Thoracic aorta (tissue), 2 donors: ENCODE results near the gene CCDC157. TPM values are rescaled to one million over a fixed set of nuclear protein-coding genes. Genes with fewer than 3 reads are reported as not detected.

Source experiments
- ATAC-seq: fragments of 150-250 bp; one replicate; pipeline ENCODE4 v1.8.0; 2017; ENCODE audit warnings: low read depth; ENCODE audit not compliant: insufficient number of reproducible peaks, low FRiP score
- DNase-seq: peaks from one replicate; pipeline ENCODE4 v3.0.0-alpha.2; 2020; ENCODE audit warnings: low spot score
- H3K27ac ChIP-seq, 2 donors: fragments of 200-600 bp; sonication (generic); 1 replicate in 1 of 2; 2 replicates in 1 of 2; pipeline ENCODE4 v1.5.1; 2016; ENCODE audit warnings: mild to moderate bottlenecking in 2 of 2, moderate library complexity in 2 of 2
- H3K27me3 ChIP-seq: fragments of 200-600 bp; sonication (generic); replicated peaks from 2 replicates; pipeline ENCODE4 v1.6.0; 2016; ENCODE audit warnings: mild to moderate bottlenecking; ENCODE audit not compliant: insufficient read depth
- H3K36me3 ChIP-seq: fragments of 200-600 bp; sonication (generic); one replicate; pipeline ENCODE4 v1.5.1; 2016
- H3K4me1 ChIP-seq, 2 donors: fragments of 200-600 bp; sonication (generic); 1 replicate in 1 of 2; 2 replicates in 1 of 2; pipeline versions ENCODE4 v1.5.1 to v1.6.0; 2016; ENCODE audit warnings: low read depth in 2 of 2, mild to moderate bottlenecking in 1 of 2; ENCODE audit not compliant: control insufficient read depth in 1 of 2
- H3K4me3 ChIP-seq: fragments of 200-600 bp; sonication (generic); 2 replicates; pipeline ENCODE4 v1.5.1; 2016; ENCODE audit warnings: mild to moderate bottlenecking
- H3K9me3 ChIP-seq: fragments of 200-600 bp; sonication (generic); 2 replicates; pipeline ENCODE4 v1.5.1; 2016
- CTCF ChIP-seq: fragments of 200-600 bp; sonication (generic); IDR thresholded peaks from one replicate; pipeline ENCODE4 v1.5.1; 2019; ENCODE audit warnings: antibody characterized with exemption
- total RNA-seq, 2 donors: library from RNA; depleted of rRNA; stranded (reverse); fragments of >200 nt; gene quantifications; one replicate each; pipeline versions ENCODE4 v1.1.0 to v1.2.3, GENCODE V29; 2016

CCDC157 gene
- total RNA-seq, 2 donors from 2014 or later = 0.27 to 2.9 TPM

DNA sequence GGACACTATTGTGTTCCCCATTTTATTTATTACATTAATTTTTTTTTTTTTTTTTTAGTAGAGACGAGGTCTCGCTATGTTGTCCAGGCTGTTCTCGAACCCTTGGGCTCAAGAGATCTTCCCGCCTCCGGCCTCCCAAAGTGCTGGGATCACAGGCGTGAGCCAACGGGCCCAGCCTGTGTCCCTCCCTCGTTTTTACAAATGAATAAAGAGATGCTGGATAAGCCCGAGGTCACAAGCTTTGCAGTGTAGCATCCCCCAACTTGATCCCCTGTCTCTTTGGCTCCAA, 68.5 kb downstream of the CCDC157 start:
- no peak for TF ChIP-seq CTCF
- H3K27ac ChIP-seq = peak overlapping the region in 1 of 2 donors; percentile 62
- peak overlapping the region; percentile 83 for H3K4me3 ChIP-seq
- no peaks in the 10 kb centered on the region for H3K27me3 ChIP-seq
- H3K9me3 ChIP-seq = no peaks in the 10 kb centered on the region
- H3K36me3 ChIP-seq = no peaks in the 10 kb centered on the region
- peaks cover 19 to 49% of the 10 kb centered on the region in 2 donors for H3K4me1 ChIP-seq
- no peak for DNase-seq
- ATAC-seq = no peak

DNA sequence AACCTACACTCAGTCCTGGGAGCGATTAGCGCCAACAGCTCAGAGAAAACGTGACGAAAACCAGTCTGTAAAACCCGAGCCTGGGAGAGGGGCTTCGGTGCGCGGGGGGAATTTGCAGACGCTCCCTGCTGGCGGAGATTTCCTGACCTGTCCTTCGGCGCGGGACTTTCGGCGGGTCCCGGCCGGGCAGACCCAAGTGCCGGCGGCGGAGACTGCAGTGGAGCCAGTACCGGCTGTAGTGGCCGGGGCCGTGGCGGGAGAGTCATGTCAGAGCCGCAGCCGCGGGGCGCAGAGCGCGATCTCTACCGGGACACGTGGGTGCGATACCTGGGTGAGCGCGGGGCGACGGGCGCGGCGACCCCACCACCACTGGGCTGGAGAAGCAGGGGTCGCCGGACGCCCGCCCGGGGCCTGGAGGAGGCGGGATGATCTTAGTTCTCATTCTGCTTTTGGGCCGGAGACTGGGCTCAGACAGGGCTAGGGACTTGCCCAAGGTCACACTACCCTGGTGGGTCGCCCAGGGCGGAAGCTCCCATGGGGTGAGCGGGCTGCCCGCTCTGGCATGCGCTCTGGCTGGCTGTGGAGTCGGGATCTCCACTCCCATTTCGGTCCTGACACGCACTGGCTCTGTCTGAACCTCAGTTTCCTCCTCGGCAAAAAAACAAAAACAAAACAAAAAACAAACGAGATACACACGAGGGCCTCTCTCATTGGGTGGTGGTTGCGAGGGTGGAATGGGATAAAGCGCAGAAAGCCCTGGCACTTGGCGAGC, 69.0 kb downstream of the CCDC157 start, which contains the start of gene MTFP1:
Gene MTFP1, plus strand, starts transcription at position 153 of the 772 bp plus-strand sequence. Its CDS starts 112 bp downstream, at position 265.
- H3K4me1 ChIP-seq = peaks cover 18 to 45% of the 10 kb centered on the region in 2 donors
- no peaks in the 10 kb centered on the region for H3K36me3 ChIP-seq
- H3K9me3 ChIP-seq = no peaks in the 10 kb centered on the region
- H3K27ac ChIP-seq = peak within 1 kb of the TSS in 1 of 2 donors; percentile 98
- no peaks in the 10 kb centered on the region for H3K27me3 ChIP-seq
- DNase-seq (no peak), ATAC-seq (no peak)
- H3K4me3 ChIP-seq = peak within 1 kb of the TSS; percentile 83
- no peak for TF ChIP-seq CTCF

Other genes starting within 250 kb of the CCDC157 start
- gene LIF, start 110.2 kb upstream of the CCDC157 start, total RNA-seq = 10 to 100 TPM in 1 of 2 donors, 1 to 10 TPM in 1; 1.4 to 11.3 TPM
- 10 to 100 TPM in 1 of 2 donors, 1 to 10 TPM in 1; 3.5 to 27.1 TPM for gene OSM, start 90.2 kb upstream of the CCDC157 start, total RNA-seq
- 10 to 100 TPM in 1 of 2 donors, 1 to 10 TPM in 1; 7.5 to 22.6 TPM for gene CASTOR1, start 67.5 kb upstream of the CCDC157 start, total RNA-seq
- gene TBC1D10A, start 30.1 kb upstream of the CCDC157 start, total RNA-seq = 10 to 100 TPM; 31.5 to 54.2 TPM
- gene SF3A1, start 113 bp upstream of the CCDC157 start, total RNA-seq = 10 to 100 TPM; 56.7 to 77.0 TPM
- gene RNF215, start 30.4 kb downstream of the CCDC157 start, total RNA-seq = 10 to 100 TPM; 11.4 to 11.6 TPM
- 10 to 100 TPM in 1 of 2 donors, 1 to 10 TPM in 1; 6.4 to 18.3 TPM for gene SEC14L2, start 40.0 kb downstream of the CCDC157 start, total RNA-seq
- gene MTFP1, start 68.8 kb downstream of the CCDC157 start, total RNA-seq = 1 to 10 TPM; 1.9 to 6.4 TPM
- not detected for gene SEC14L3, start 115.0 kb downstream of the CCDC157 start, total RNA-seq
- not detected for gene SEC14L4, start 148.7 kb downstream of the CCDC157 start, total RNA-seq
- under 1 TPM; 0.27 to 0.56 TPM for gene SEC14L6, start 189.7 kb downstream of the CCDC157 start, total RNA-seq
- gene GAL3ST1, start 217.7 kb downstream of the CCDC157 start, total RNA-seq = 1 to 10 TPM; 1.5 to 2.2 TPM
- 10 to 100 TPM; 30.5 to 58.6 TPM for gene PES1, start 234.9 kb downstream of the CCDC157 start, total RNA-seq